Measurements from ENCODE around the gene G6PC3.

- no peak for TF ChIP-seq CTCF (IDR thresholded peaks at IDR 0.05; ENCODE audit: low read length)
- TF ChIP-seq EZH2phosphoT487 (IDR thresholded peaks at IDR 0.05; ENCODE audit: low read length) = no peak
- TF ChIP-seq EZH2 (optimal IDR thresholded peaks at IDR 0.05; ENCODE audit: low read depth, low read length) = no peak
Measured at GRCh38 chr17:44053125-44053872, 17.2 kb upstream of the G6PC3 start.

Data from MM.1S (cell line).